Transverse colon (tissue), 4 donors: Measurements from ENCODE around the gene ZNF554. TPM values are rescaled to one million over a fixed set of nuclear protein-coding genes. Genes with fewer than 3 reads are reported as not detected.

Experiments used
- DNase-seq: peaks from one replicate; pipeline ENCODE4 v3.0.0-alpha.2; 2019
- H3K27ac ChIP-seq, 4 donors: fragments of 200-600 bp; sonication (generic); 2 replicates each; pipeline ENCODE4 v1.5.1; 2016 to 2018; ENCODE audit warnings: inconsistent platforms in 4 of 4
- H3K27me3 ChIP-seq: fragments of 200-600 bp; sonication (generic); 2 replicates; pipeline ENCODE4 v1.5.1; 2017; ENCODE audit warnings: inconsistent platforms
- H3K36me3 ChIP-seq, 4 donors: fragments of 200-600 bp; sonication (generic); 2 replicates each; pipeline ENCODE4 v1.5.1; 2017 to 2019; ENCODE audit warnings: inconsistent platforms in 4 of 4
- H3K4me1 ChIP-seq, 4 donors: fragments of 200-600 bp; sonication (generic); 2 replicates each; pipeline ENCODE4 v1.5.1; 2017 to 2020; ENCODE audit warnings: inconsistent platforms in 4 of 4
- H3K4me3 ChIP-seq, 4 donors: fragments of 200-600 bp; sonication (generic); 1 replicate in 1 of 4; 2 replicates in 3 of 4; pipeline versions ENCODE4 v1.5.1 to v1.6.1; 2017 to 2019; ENCODE audit warnings: inconsistent platforms in 4 of 4
- H3K9me3 ChIP-seq, 2 donors: fragments of 200-600 bp; sonication (generic); 2 replicates each; pipeline ENCODE4 v1.5.1; 2017 to 2019; ENCODE audit warnings: inconsistent platforms in 2 of 2
- CTCF ChIP-seq, 5 experiments: fragments of 200-600 bp in 3 of 5; fragments of 450-650 bp in 2 of 5; sonication (generic) in 3 of 5; IDR thresholded peaks; 1 replicate in 2 of 5; 2 replicates in 3 of 5; pipeline ENCODE4 v1.5.1; 2016 to 2017; ENCODE audit warnings: antibody characterized with exemption in 5 of 5, inconsistent platforms in 3 of 5, mild to moderate bottlenecking in 2 of 5, moderate library complexity in 1 of 5
- EP300 ChIP-seq: sonication (generic); formaldehyde crosslinking; IDR thresholded peaks from one replicate; pipeline ENCODE4 v1.6.1; 2017; ENCODE audit warnings: antibody characterized with exemption, low read depth
- POLR2A ChIP-seq: fragments of 450-650 bp; IDR thresholded peaks from one replicate; pipeline ENCODE4 v1.6.1; 2016; ENCODE audit warnings: antibody characterized with exemption, mild to moderate bottlenecking, moderate library complexity
- POLR2AphosphoS5 ChIP-seq, 3 donors: sonication (generic); formaldehyde crosslinking; IDR thresholded peaks; one replicate each; pipeline ENCODE4 v1.6.1; 2016; ENCODE audit warnings: antibody characterized with exemption in 3 of 3
- WGBS, 2 donors: methylation state at CpG; one replicate each; pipeline ENCODE4 v1.1.5; 2018; ENCODE audit warnings: low coverage in 1 of 2; 5-methylcytosine and 5-hydroxymethylcytosine counted together
- in situ Hi-C, 4 donors: fragments of 200-750 bp; cut with MboI; loops; one replicate each; pipeline versions ENCODE4 v1.15.0 to v1.15.1; 2017; ENCODE audit warnings: low sequenced_read_pairs in 3 of 4, low pct_ligation_motif_present in 1 of 4, low pct_unique_long_range_greater_than_20kb in 1 of 4
- intact Hi-C: fragments of 100-400 bp; cut with DNase I; formaldehyde crosslinking; loops from one replicate; pipeline ENCODE4 v1.15.1; 2023; ENCODE audit warnings: low total_unique reads
- total RNA-seq, 4 donors: library from RNA; depleted of rRNA; stranded (reverse); fragments of >200 nt; gene quantifications; one replicate each; pipeline ENCODE4 v1.1.0, GENCODE V29; 2016

Gene ZNF554
- total RNA-seq, 4 donors from 2014 or later: 0.75 to 10.2 (median 4.9) TPM

- in situ Hi-C loops (no loop called here), intact Hi-C loops (no loop called here)
These were observed 3.2 kb downstream of the ZNF554 start for GRCh38 chr19:2822846-2823245.

GRCh38 chr19:2823646-2824045 is 4.0 kb downstream of the ZNF554 start:
- in situ Hi-C loops (no loop called here), intact Hi-C loops (no loop called here)
- no peak overlapping the region for H3K27ac ChIP-seq
- H3K4me3 ChIP-seq: no peak overlapping the region
- H3K27me3 ChIP-seq: no peaks in the 10 kb centered on the region
- TF ChIP-seq POLR2AphosphoS5 (IDR thresholded peaks at IDR 0.05): no peak
- TF ChIP-seq EP300: no peak
- TF ChIP-seq CTCF (IDR thresholded peaks at IDR 0.05): no peak
- TF ChIP-seq POLR2A: no peak
- peaks cover 0 to 9% (median 8%) of the 10 kb centered on the region in 4 donors for H3K4me1 ChIP-seq
- no peaks in the 10 kb centered on the region for H3K9me3 ChIP-seq
- H3K36me3 ChIP-seq: peaks cover 0 to 6% (median 0%) of the 10 kb centered on the region in 4 donors
- no peak for DNase-seq
- WGBS, 2 donors: 67 to 93% methylated on average over 3 to 9 of the region's 9 CpGs

More at GRCh38 chr19:2822846-2823245, 3.2 kb downstream of the ZNF554 start:
- no peak overlapping the region for H3K4me3 ChIP-seq
- DNase-seq: no peak
- no peak for TF ChIP-seq CTCF (IDR thresholded peaks at IDR 0.05)
- no peak for TF ChIP-seq POLR2A
- no peak for TF ChIP-seq POLR2AphosphoS5 (IDR thresholded peaks at IDR 0.05)
- TF ChIP-seq EP300: no peak
- peaks cover 0 to 5% (median 0%) of the 10 kb centered on the region in 4 donors for H3K36me3 ChIP-seq
- H3K27me3 ChIP-seq: no peaks in the 10 kb centered on the region
- no peaks in the 10 kb centered on the region for H3K9me3 ChIP-seq
- 99% methylated on average over 5 of the region's 5 CpGs; no CpG with 5 or more reads in 1 of the 2 donors for WGBS, 2 donors
- H3K27ac ChIP-seq: no peak overlapping the region
- peaks cover 0 to 9% (median 8%) of the 10 kb centered on the region in 4 donors for H3K4me1 ChIP-seq

- in situ Hi-C loops: no loop called here
- TF ChIP-seq EP300 (no peak), POLR2AphosphoS5 (IDR thresholded peaks at IDR 0.05) (no peak), CTCF (IDR thresholded peaks at IDR 0.05) (no peak), POLR2A (no peak)
These were observed 4.5 kb downstream of the ZNF554 start for GRCh38 chr19:2824129-2824528.

GRCh38 chr19:2827022-2827421 is 7.4 kb downstream of the ZNF554 start:
- Histone ChIP-seq H3K27me3 (no peaks in the 10 kb centered on the region), H3K9me3 (peaks cover 1 to 5% of the 10 kb centered on the region in 2 donors), H3K27ac (no peak overlapping the region), H3K36me3 (peaks cover 0 to 11% (median under 1%) of the 10 kb centered on the region in 4 donors), H3K4me3 (no peak overlapping the region), H3K4me1 (no peaks in the 10 kb centered on the region)
- no peak for TF ChIP-seq POLR2AphosphoS5 (IDR thresholded peaks at IDR 0.05)
- no peak for TF ChIP-seq CTCF (IDR thresholded peaks at IDR 0.05)
- TF ChIP-seq POLR2A: no peak
- no peak for TF ChIP-seq EP300
- in situ Hi-C loops: no loop called here
- intact Hi-C loops: no loop called here
- WGBS, 2 donors: 91% methylated on average over 2 of the region's 2 CpGs; no CpG with 5 or more reads in 1 of the 2 donors
- no peak for DNase-seq

More at GRCh38 chr19:2824129-2824528, 4.5 kb downstream of the ZNF554 start:
- 73% methylated on average over 8 of the region's 8 CpGs; no CpG with 5 or more reads in 1 of the 2 donors for WGBS, 2 donors
- no peak overlapping the region for H3K27ac ChIP-seq
- peaks cover 0 to 9% (median 8%) of the 10 kb centered on the region in 4 donors for H3K4me1 ChIP-seq
- no peaks in the 10 kb centered on the region for H3K27me3 ChIP-seq
- no peak overlapping the region for H3K4me3 ChIP-seq
- H3K9me3 ChIP-seq: no peaks in the 10 kb centered on the region
- intact Hi-C loops: no loop called here
- peaks cover 0 to 6% (median 0%) of the 10 kb centered on the region in 4 donors for H3K36me3 ChIP-seq
- no peak for DNase-seq
